ENCODE data around the gene USP25.

DNA sequence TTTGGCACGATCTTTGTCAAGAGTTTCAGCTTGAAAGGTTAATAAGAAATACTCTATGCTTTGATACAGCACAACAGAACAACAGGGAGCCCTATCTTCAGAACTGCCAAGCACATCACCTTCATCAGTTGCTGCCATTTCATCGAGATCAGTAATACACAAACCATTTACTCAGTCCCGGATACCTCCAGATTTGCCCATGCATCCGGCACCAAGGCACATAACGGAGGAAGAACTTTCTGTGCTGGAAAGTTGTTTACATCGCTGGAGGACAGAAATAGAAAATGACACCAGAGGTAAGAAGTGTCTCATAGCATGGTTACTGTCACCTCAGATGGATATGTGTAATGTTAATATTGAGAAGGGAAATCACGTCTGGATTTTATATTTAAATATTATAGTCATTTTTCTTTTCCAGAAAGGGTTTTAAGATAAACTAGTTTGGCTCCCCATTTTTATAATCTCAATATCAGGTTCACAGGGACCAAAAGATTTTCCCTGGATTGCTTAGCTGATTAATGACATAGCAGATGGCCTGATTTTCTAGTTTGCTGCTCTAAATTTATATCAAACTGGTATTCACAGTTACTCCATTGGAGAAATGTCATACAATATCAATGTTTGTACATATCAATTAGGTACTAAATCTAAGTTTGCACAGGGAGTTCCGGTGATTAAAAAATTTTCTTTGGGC is 97.3 kb downstream of the USP25 start:
- TF ChIP-seq POLR2A (IDR thresholded peaks at IDR 0.05), result no peak
- TF ChIP-seq, protein P1, sequence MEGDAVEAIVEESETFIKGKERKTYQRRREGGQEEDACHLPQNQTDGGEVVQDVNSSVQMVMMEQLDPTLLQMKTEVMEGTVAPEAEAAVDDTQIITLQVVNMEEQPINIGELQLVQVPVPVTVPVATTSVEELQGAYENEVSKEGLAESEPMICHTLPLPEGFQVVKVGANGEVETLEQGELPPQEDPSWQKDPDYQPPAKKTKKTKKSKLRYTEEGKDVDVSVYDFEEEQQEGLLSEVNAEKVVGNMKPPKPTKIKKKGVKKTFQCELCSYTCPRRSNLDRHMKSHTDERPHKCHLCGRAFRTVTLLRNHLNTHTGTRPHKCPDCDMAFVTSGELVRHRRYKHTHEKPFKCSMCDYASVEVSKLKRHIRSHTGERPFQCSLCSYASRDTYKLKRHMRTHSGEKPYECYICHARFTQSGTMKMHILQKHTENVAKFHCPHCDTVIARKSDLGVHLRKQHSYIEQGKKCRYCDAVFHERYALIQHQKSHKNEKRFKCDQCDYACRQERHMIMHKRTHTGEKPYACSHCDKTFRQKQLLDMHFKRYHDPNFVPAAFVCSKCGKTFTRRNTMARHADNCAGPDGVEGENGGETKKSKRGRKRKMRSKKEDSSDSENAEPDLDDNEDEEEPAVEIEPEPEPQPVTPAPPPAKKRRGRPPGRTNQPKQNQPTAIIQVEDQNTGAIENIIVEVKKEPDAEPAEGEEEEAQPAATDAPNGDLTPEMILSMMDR (IDR thresholded peaks at IDR 0.05), result no peak
